Measurements from ENCODE around the gene DCAKD.

GRCh38 chr17:44976206-44976605 lies 75.2 kb downstream of the DCAKD start:
- TF ChIP-seq CHD4 (IDR thresholded peaks at IDR 0.05) (no peak), PRDM15 (CRISPR knock-in tag; IDR thresholded peaks at IDR 0.05) (no peak), EP300 (IDR thresholded peaks at IDR 0.05; ENCODE audit: borderline replicate concordance in 1 of 2, control insufficient read depth in 1 of 2, low read depth in 2 of 2, low read length in 2 of 2) (no peak), KDM1A (IDR thresholded peaks at IDR 0.05; ENCODE audit: borderline replicate concordance) (no peak), CTCF (IDR thresholded peaks at IDR 0.05 in 2 of 3, conservative IDR thresholded peaks at IDR 0.05 in 1 of 3; ENCODE audit: control insufficient read depth in 2 of 3, extremely low read depth in 1 of 3, insufficient read depth in 1 of 3, low read depth in 3 of 3, low read length in 3 of 3) (no peak), MAX (IDR thresholded peaks at IDR 0.05; ENCODE audit: low read depth, low read length) (no peak), TBL1XR1 (IDR thresholded peaks at IDR 0.05; ENCODE audit: low read depth, low read length) (no peak), SPI1 (IDR thresholded peaks at IDR 0.05; ENCODE audit: borderline replicate concordance, insufficient read depth, low read depth, low read length) (no peak)
